Spleen (tissue), 7 donors: ENCODE results near the gene IL31RA.
"Not testable (repeated sequence)": the region's sequence is repeated elsewhere in the genome, so short reads cannot be mapped to it uniquely, and the experiment has no call there.

ENCODE experiments used
- POLR2A ChIP-seq, 3 donors: fragments of 450-650 bp; IDR thresholded peaks; one replicate each; pipeline ENCODE4 v1.5.1; 2017; ENCODE audit warnings: antibody characterized with exemption in 3 of 3, mild to moderate bottlenecking in 1 of 3
- TF ChIP-seq, protein P1 (sequence below), 11 experiments: fragments of 200-600 bp in 7 of 11; fragments of 450-650 bp in 4 of 11; sonication (generic) in 4 of 11; IDR thresholded peaks in 8 of 11; conservative IDR thresholded peaks in 3 of 11; 1 replicate in 7 of 11; 2 replicates in 4 of 11; pipeline versions ENCODE4 v1.4.0 to v1.8.0; 2016 to 2021; ENCODE audit warnings: antibody characterized with exemption in 11 of 11, inconsistent platforms in 4 of 11, mild to moderate bottlenecking in 1 of 11
- donor health status: DM: no; HTN: no; CAD: no; lungs with moderate emphysema.
- donor health status: DM: no; HTN: no; CAD: no.
- donor health status: DM: no; HTN: no; CAD: no.

DNA sequence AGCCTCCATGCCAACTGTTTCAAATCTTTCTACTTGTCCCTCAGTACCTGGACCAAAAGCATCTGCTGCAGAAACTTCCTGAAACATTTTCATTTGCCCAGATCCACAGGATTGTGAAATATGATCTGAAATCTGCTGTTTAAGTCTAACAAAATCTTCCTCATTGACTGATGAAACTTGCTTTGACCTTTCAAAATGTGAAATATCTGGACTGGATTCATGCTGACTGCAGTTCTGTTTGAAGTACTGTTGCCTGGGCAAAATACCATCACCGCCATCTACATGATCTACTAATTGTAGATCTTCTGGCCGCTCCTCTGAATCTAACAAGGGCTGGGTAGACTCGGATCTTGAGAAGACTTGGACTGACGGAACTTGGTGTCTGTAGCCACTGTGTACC, 90.0 kb downstream of the IL31RA start:
- TF ChIP-seq, protein P1, sequence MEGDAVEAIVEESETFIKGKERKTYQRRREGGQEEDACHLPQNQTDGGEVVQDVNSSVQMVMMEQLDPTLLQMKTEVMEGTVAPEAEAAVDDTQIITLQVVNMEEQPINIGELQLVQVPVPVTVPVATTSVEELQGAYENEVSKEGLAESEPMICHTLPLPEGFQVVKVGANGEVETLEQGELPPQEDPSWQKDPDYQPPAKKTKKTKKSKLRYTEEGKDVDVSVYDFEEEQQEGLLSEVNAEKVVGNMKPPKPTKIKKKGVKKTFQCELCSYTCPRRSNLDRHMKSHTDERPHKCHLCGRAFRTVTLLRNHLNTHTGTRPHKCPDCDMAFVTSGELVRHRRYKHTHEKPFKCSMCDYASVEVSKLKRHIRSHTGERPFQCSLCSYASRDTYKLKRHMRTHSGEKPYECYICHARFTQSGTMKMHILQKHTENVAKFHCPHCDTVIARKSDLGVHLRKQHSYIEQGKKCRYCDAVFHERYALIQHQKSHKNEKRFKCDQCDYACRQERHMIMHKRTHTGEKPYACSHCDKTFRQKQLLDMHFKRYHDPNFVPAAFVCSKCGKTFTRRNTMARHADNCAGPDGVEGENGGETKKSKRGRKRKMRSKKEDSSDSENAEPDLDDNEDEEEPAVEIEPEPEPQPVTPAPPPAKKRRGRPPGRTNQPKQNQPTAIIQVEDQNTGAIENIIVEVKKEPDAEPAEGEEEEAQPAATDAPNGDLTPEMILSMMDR (IDR thresholded peaks at IDR 0.05 in 8 of 11, conservative IDR thresholded peaks at IDR 0.05 in 3 of 11): not testable (repeated sequence)
- TF ChIP-seq POLR2A (IDR thresholded peaks at IDR 0.05): not testable (repeated sequence)
